ENCODE measurements around the gene B4GALT5. TPM values are rescaled to one million over a fixed set of nuclear protein-coding genes. Genes with fewer than 3 reads are reported as not detected.

B4GALT5 gene
- polyA plus RNA-seq, 1 donor (not counting 4 experiments of a cell fraction or from before 2014, with no cell fraction given) = 23.5 TPM

DNA sequence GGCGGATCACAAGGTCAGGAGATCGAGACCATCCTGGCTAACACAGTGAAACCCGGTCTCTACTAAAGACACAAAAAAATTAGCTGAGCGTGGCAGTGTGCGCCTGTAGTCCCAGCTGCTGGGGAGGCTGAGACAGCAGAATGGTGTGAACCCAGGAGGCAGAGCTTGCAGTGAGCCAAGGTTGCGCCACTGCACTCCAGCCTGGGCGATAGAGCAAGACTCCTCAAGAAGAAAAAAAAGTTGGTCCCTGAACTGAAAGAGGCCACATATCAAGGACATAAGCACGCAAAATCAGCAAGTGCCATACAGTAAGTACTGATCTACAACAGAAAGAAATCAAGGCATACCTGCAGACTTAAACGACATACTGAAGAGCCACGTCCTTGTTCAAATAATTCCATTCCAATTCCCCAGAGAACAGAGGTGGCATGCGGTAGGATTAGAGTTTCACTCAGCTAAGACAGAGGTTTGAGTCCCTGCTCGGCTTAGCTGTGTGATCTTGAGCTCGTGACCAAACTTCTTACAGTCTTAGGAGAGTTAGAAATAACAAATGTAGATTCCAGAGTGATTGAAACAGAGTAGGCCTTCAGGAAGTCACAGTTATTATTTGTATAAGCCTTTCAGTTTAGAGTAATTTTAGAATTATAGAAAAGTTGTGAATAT is 29.2 kb downstream of the B4GALT5 start:
- DNase-seq (ENCODE audit: low read depth, low spot score) (no peak), FAIRE-seq (no peak)
- no peak for TF ChIP-seq EZH2 (IDR thresholded peaks at IDR 0.05; ENCODE audit: low read length)
- TF ChIP-seq, protein P1, sequence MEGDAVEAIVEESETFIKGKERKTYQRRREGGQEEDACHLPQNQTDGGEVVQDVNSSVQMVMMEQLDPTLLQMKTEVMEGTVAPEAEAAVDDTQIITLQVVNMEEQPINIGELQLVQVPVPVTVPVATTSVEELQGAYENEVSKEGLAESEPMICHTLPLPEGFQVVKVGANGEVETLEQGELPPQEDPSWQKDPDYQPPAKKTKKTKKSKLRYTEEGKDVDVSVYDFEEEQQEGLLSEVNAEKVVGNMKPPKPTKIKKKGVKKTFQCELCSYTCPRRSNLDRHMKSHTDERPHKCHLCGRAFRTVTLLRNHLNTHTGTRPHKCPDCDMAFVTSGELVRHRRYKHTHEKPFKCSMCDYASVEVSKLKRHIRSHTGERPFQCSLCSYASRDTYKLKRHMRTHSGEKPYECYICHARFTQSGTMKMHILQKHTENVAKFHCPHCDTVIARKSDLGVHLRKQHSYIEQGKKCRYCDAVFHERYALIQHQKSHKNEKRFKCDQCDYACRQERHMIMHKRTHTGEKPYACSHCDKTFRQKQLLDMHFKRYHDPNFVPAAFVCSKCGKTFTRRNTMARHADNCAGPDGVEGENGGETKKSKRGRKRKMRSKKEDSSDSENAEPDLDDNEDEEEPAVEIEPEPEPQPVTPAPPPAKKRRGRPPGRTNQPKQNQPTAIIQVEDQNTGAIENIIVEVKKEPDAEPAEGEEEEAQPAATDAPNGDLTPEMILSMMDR (optimal IDR thresholded peaks at IDR 0.05 in 1 of 3, IDR thresholded peaks at IDR 0.05 in 1 of 3, conservative IDR thresholded peaks at IDR 0.05 in 1 of 3; ENCODE audit: extremely low read depth in 1 of 3, insufficient read depth in 2 of 3, low read length in 3 of 3) = no peak
- dilution Hi-C loops (cut with MboI; ENCODE audit: extremely low pct_ligation_motif_present, low sequenced_read_pairs) = no loop called here
- H3K36me3 ChIP-seq (ENCODE audit: control insufficient read depth in 2 of 2, extremely low read depth in 1 of 2, insufficient read depth in 2 of 2, low read length in 2 of 2) = peaks cover 2 to 6% of the 10 kb centered on the region in 2 experiments
- H3K27ac ChIP-seq (ENCODE audit: control insufficient read depth, insufficient read depth, low read length) = no peak overlapping the region
- no peaks in the 10 kb centered on the region for H3K27me3 ChIP-seq (ENCODE audit: control insufficient read depth, extremely low read depth, insufficient read depth, low read length)
- H3K9me1 ChIP-seq (ENCODE audit: control insufficient read depth, extremely low read depth, insufficient read depth, low read length) = no peaks in the 10 kb centered on the region
- no peak overlapping the region for H3K4me2 ChIP-seq (ENCODE audit: control insufficient read depth, extremely low read depth, insufficient read depth, low read depth, low read length)
- no peaks in the 10 kb centered on the region for H3K9me3 ChIP-seq (ENCODE audit: control insufficient read depth, low read depth, low read length)
- H3K4me1 ChIP-seq (ENCODE audit: control insufficient read depth, extremely low read depth, insufficient read depth, low read length) = peaks cover 8% of the 10 kb centered on the region
- H3K4me3 ChIP-seq (ENCODE audit: control insufficient read depth in 2 of 3, extremely low read depth in 1 of 3, insufficient read depth in 2 of 3, low read depth in 1 of 3, low read length in 3 of 3) = no peak overlapping the region
- no peak overlapping the region for H3K9ac ChIP-seq (ENCODE audit: control insufficient read depth, extremely low read depth, insufficient read depth, low read length)
- no peak overlapping the region for H2AFZ ChIP-seq (ENCODE audit: control insufficient read depth, low read length)
- H4K20me1 ChIP-seq (ENCODE audit: control insufficient read depth, extremely low read depth, insufficient read depth, low read length) = peaks cover 3% of the 10 kb centered on the region
- H3K79me2 ChIP-seq (ENCODE audit: control insufficient read depth, insufficient read depth, low read length) = peaks cover 77% of the 10 kb centered on the region

DNA sequence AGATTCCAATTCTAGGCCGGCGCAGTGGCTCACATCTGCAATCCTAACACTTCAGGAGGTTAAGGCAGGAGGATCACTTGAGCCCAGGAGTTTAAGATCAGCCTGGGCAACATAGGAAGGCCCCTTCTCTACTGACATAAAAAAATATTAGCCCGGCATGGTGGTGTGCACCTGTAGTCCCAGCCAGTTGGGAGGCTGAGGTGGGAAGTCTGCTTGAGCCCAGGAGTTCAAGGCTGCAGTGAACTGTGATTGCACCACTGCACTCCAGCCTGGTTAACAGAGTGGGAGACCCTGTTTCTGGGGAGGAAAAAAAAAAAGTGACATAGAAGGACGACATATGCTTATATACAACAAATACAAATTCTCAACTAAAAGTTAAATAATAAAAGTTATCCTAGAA is 30.9 kb downstream of the B4GALT5 start:
- Histone ChIP-seq H3K4me1 (ENCODE audit: control insufficient read depth, extremely low read depth, insufficient read depth, low read length) (peaks cover 21% of the 10 kb centered on the region), H3K36me3 (ENCODE audit: control insufficient read depth in 2 of 2, extremely low read depth in 1 of 2, insufficient read depth in 2 of 2, low read length in 2 of 2) (peaks cover 2 to 6% of the 10 kb centered on the region in 2 experiments), H4K20me1 (ENCODE audit: control insufficient read depth, extremely low read depth, insufficient read depth, low read length) (peaks cover 3% of the 10 kb centered on the region), H3K27ac (ENCODE audit: control insufficient read depth, insufficient read depth, low read length) (no peak overlapping the region), H3K9me1 (ENCODE audit: control insufficient read depth, extremely low read depth, insufficient read depth, low read length) (no peaks in the 10 kb centered on the region), H3K9ac (ENCODE audit: control insufficient read depth, extremely low read depth, insufficient read depth, low read length) (no peak overlapping the region), H3K27me3 (ENCODE audit: control insufficient read depth, extremely low read depth, insufficient read depth, low read length) (no peaks in the 10 kb centered on the region), H3K4me2 (ENCODE audit: control insufficient read depth, extremely low read depth, insufficient read depth, low read depth, low read length) (no peak overlapping the region), H3K79me2 (ENCODE audit: control insufficient read depth, insufficient read depth, low read length) (peaks cover 74% of the 10 kb centered on the region), H3K9me3 (ENCODE audit: control insufficient read depth, low read depth, low read length) (no peaks in the 10 kb centered on the region), H3K4me3 (ENCODE audit: control insufficient read depth in 2 of 3, extremely low read depth in 1 of 3, insufficient read depth in 2 of 3, low read depth in 1 of 3, low read length in 3 of 3) (no peak overlapping the region), H2AFZ (ENCODE audit: control insufficient read depth, low read length) (no peak overlapping the region)
- no peak for TF ChIP-seq EZH2 (IDR thresholded peaks at IDR 0.05; ENCODE audit: low read length)
- TF ChIP-seq, protein P1 (optimal IDR thresholded peaks at IDR 0.05 in 1 of 3, IDR thresholded peaks at IDR 0.05 in 1 of 3, conservative IDR thresholded peaks at IDR 0.05 in 1 of 3; ENCODE audit: extremely low read depth in 1 of 3, insufficient read depth in 2 of 3, low read length in 3 of 3) = no peak
- dilution Hi-C loops (cut with MboI; ENCODE audit: extremely low pct_ligation_motif_present, low sequenced_read_pairs) = no loop called here
- DNase-seq (ENCODE audit: low read depth, low spot score) (no peak), FAIRE-seq (no peak)
